Effector memory CD4-positive, alpha-beta T cell (primary cell): ENCODE measurements around the gene NOS2.
"Not testable (repeated sequence)": the region's sequence is repeated elsewhere in the genome, so short reads cannot be mapped to it uniquely, and the experiment has no call there.

Experiments
- DNase-seq, 3 donors: peaks; one replicate each; pipeline ENCODE4 v3.0.0-alpha.2; 2020
- H3K27ac ChIP-seq: 2 replicates; pipeline ENCODE4 v1.7.0; 2013; ENCODE audit warnings: mild to moderate bottlenecking, low read length, moderate library complexity; ENCODE audit not compliant: insufficient read depth, poor library complexity, severe bottlenecking
- H3K27me3 ChIP-seq: replicated peaks from 2 replicates; pipeline ENCODE4 v1.7.0; 2013; ENCODE audit warnings: mild to moderate bottlenecking, low read length; ENCODE audit not compliant: insufficient read depth, control insufficient read depth, poor library complexity, severe bottlenecking
- H3K36me3 ChIP-seq: 2 replicates; pipeline ENCODE4 v1.7.0; 2013; ENCODE audit warnings: mild to moderate bottlenecking, low read length, moderate library complexity; ENCODE audit not compliant: control insufficient read depth, insufficient read depth
- H3K4me1 ChIP-seq: 2 replicates; pipeline ENCODE4 v1.7.0; 2013; ENCODE audit warnings: low read length, mild to moderate bottlenecking; ENCODE audit not compliant: control insufficient read depth, insufficient read depth, poor library complexity, severe bottlenecking
- H3K4me3 ChIP-seq: 2 replicates; pipeline ENCODE4 v1.7.0; 2013; ENCODE audit warnings: low read length, low read depth, mild to moderate bottlenecking; ENCODE audit not compliant: insufficient read depth, poor library complexity, severe bottlenecking
- H3K9me3 ChIP-seq: 2 replicates; pipeline ENCODE4 v1.7.0; 2013; ENCODE audit warnings: mild to moderate bottlenecking, low read length, moderate library complexity; ENCODE audit not compliant: control insufficient read depth

NOS2 gene

GRCh38 chr17:27756467-27757371 is 43.6 kb downstream of the NOS2 start:
- Histone ChIP-seq H3K4me3 (no peak overlapping the region), H3K36me3 (no peaks in the 10 kb centered on the region), H3K9me3 (no peaks in the 10 kb centered on the region), H3K4me1 (no peaks in the 10 kb centered on the region), H3K27me3 (no peaks in the 10 kb centered on the region), H3K27ac (no peak overlapping the region)
- DNase-seq: peak in 2 of 3 donors; percentile 6 to 24

- Histone ChIP-seq H3K4me3 (no peak overlapping the region), H3K27ac (no peak overlapping the region), H3K4me1 (no peaks in the 10 kb centered on the region), H3K9me3 (no peaks in the 10 kb centered on the region), H3K36me3 (no peaks in the 10 kb centered on the region), H3K27me3 (no peaks in the 10 kb centered on the region)
- DNase-seq: no peak
Measured at GRCh38 chr17:27755706-27756466, 44.4 kb downstream of the NOS2 start.

GRCh38 chr17:27754549-27754948 is 45.8 kb downstream of the NOS2 start:
- H3K4me1 ChIP-seq: no peaks in the 10 kb centered on the region
- DNase-seq: no peak
- H3K36me3 ChIP-seq: no peaks in the 10 kb centered on the region
- H3K27me3 ChIP-seq: no peaks in the 10 kb centered on the region
- H3K27ac ChIP-seq: no peak overlapping the region
- H3K4me3 ChIP-seq: no peak overlapping the region
- no peaks in the 10 kb centered on the region for H3K9me3 ChIP-seq

GRCh38 chr17:27753726-27754125 is 46.6 kb downstream of the NOS2 start:
- H3K9me3 ChIP-seq, H3K4me1 ChIP-seq: not testable (repeated sequence)

GRCh38 chr17:27752831-27753619 is 47.3 kb downstream of the NOS2 start:
- not testable (repeated sequence) for H3K9me3 ChIP-seq, DNase-seq, H3K27me3 ChIP-seq, H3K36me3 ChIP-seq, H3K4me1 ChIP-seq, H3K27ac ChIP-seq, H3K4me3 ChIP-seq

More at GRCh38 chr17:27753726-27754125, 46.6 kb downstream of the NOS2 start:
- H3K27me3 ChIP-seq, H3K27ac ChIP-seq, H3K4me3 ChIP-seq, DNase-seq, H3K36me3 ChIP-seq: not testable (repeated sequence)

- no peak for DNase-seq
Measured at GRCh38 chr17:27751622-27752490, 48.5 kb downstream of the NOS2 start.

GRCh38 chr17:27751166-27751565 is 49.2 kb downstream of the NOS2 start:
- H3K36me3 ChIP-seq: no peaks in the 10 kb centered on the region
- no peak for DNase-seq
- H3K9me3 ChIP-seq: no peaks in the 10 kb centered on the region
- no peaks in the 10 kb centered on the region for H3K27me3 ChIP-seq
- no peak overlapping the region for H3K27ac ChIP-seq
- H3K4me3 ChIP-seq: no peak overlapping the region
- no peaks in the 10 kb centered on the region for H3K4me1 ChIP-seq

More at GRCh38 chr17:27751622-27752490, 48.5 kb downstream of the NOS2 start:
- Histone ChIP-seq H3K27me3 (no peaks in the 10 kb centered on the region), H3K36me3 (no peaks in the 10 kb centered on the region), H3K4me3 (no peak overlapping the region), H3K9me3 (no peaks in the 10 kb centered on the region), H3K27ac (no peak overlapping the region), H3K4me1 (no peaks in the 10 kb centered on the region)

- H3K27ac ChIP-seq, H3K4me1 ChIP-seq, H3K4me3 ChIP-seq, H3K36me3 ChIP-seq, DNase-seq, H3K9me3 ChIP-seq, H3K27me3 ChIP-seq: not testable (repeated sequence)
Measured at GRCh38 chr17:27749562-27750150, 50.7 kb downstream of the NOS2 start.

- Histone ChIP-seq H3K36me3 (no peaks in the 10 kb centered on the region), H3K9me3 (no peaks in the 10 kb centered on the region), H3K27me3 (no peaks in the 10 kb centered on the region), H3K4me1 (no peaks in the 10 kb centered on the region), H3K27ac (no peak overlapping the region), H3K4me3 (no peak overlapping the region)
- no peak for DNase-seq
Measured at GRCh38 chr17:27748360-27748825, 51.9 kb downstream of the NOS2 start.
